ENCODE data around the gene TPD52L1. TPM values are rescaled to one million over a fixed set of nuclear protein-coding genes. Genes with fewer than 3 reads are reported as not detected.

TPD52L1 gene
- total and polyA plus RNA-seq, 2 experiments from 2014 or later: 22.8 to 24.0 TPM

- peaks cover 9% of the 10 kb centered on the region; the same call in 1 of the 2 replicates for H3K4me1 ChIP-seq (ENCODE audit: insufficient read depth)
- 0 out of 2 replicates have a peak overlapping the region, but pooled peaks have one; percentile 98 for H2AFZ ChIP-seq
- peaks cover 32% of the 10 kb centered on the region for H3K27me3 ChIP-seq (ENCODE audit: insufficient read depth)
- no peak overlapping the region for H3K27ac ChIP-seq (ENCODE audit: low read depth)
- no peaks in the 10 kb centered on the region for H3F3A ChIP-seq (replicated peaks; ENCODE audit: low read depth)
- no peak for TF ChIP-seq CREB1 (CRISPR knock-in tag; IDR thresholded peaks at IDR 0.05; ENCODE audit: low read depth)
- no peak for DNase-seq (ENCODE audit: low spot score)
- no peaks in the 10 kb centered on the region for H3K79me2 ChIP-seq (replicated peaks; ENCODE audit: insufficient read depth)
- Mint-ChIP-seq H3K27ac (no peak overlapping the region), H3K4me1 (peaks cover 14% of the 10 kb centered on the region; the same call in 1 of the 3 replicates), H3K36me3 (ENCODE audit: low read depth) (no peaks in the 10 kb centered on the region; the same call in 2 of the 3 replicates), H3K27me3 (ENCODE audit: insufficient read depth, low read depth, poor library complexity) (peaks cover 17% of the 10 kb centered on the region), H3K9me3 (no peaks in the 10 kb centered on the region), H3K4me3 (peak overlapping the region; percentile 83; the same call in 2 of the 3 replicates)
- H3K9me2 ChIP-seq (ENCODE audit: insufficient read depth): 0 out of 2 replicates have a peak, but pooled peaks cover 4% of the 10 kb centered on the region
- no peaks in the 10 kb centered on the region for H4K20me1 ChIP-seq (replicated peaks; ENCODE audit: insufficient read depth)
- H3K4me2 ChIP-seq: 0 out of 2 replicates have a peak overlapping the region, but pooled peaks have one; percentile 84
- no peaks in the 10 kb centered on the region for H3K36me3 ChIP-seq (ENCODE audit: insufficient read depth)
- H3K4me3 ChIP-seq: peak overlapping the region; percentile 75; the same call in 1 of the 2 replicates
- no peak for ATAC-seq
These were observed 1.8 kb downstream of the TPD52L1 start for GRCh38 chr6:125155344-125155743.

GRCh38 chr6:125156496-125156895, 2.9 kb downstream of the TPD52L1 start:
- no peaks in the 10 kb centered on the region for H3F3A ChIP-seq (replicated peaks; ENCODE audit: low read depth)
- H3K9me2 ChIP-seq (ENCODE audit: insufficient read depth): 0 out of 2 replicates have a peak, but pooled peaks cover 4% of the 10 kb centered on the region
- no peak overlapping the region for H3K4me2 ChIP-seq
- Mint-ChIP-seq H3K4me1 (peaks cover 14% of the 10 kb centered on the region; the same call in 1 of the 3 replicates), H3K36me3 (ENCODE audit: low read depth) (no peaks in the 10 kb centered on the region; the same call in 2 of the 3 replicates), H3K4me3 (no peak overlapping the region), H3K27ac (no peak overlapping the region), H3K27me3 (ENCODE audit: insufficient read depth, low read depth, poor library complexity) (peaks cover 17% of the 10 kb centered on the region), H3K9me3 (no peaks in the 10 kb centered on the region)
- DNase-seq (ENCODE audit: low spot score) (no peak), ATAC-seq (no peak)
- no peaks in the 10 kb centered on the region for H4K20me1 ChIP-seq (replicated peaks; ENCODE audit: insufficient read depth)
- no peak overlapping the region for H3K4me3 ChIP-seq
- H3K27ac ChIP-seq (ENCODE audit: low read depth): no peak overlapping the region
- H3K4me1 ChIP-seq (ENCODE audit: insufficient read depth): peaks cover 9% of the 10 kb centered on the region; the same call in 1 of the 2 replicates
- no peaks in the 10 kb centered on the region for H3K36me3 ChIP-seq (ENCODE audit: insufficient read depth)
- H3K27me3 ChIP-seq (ENCODE audit: insufficient read depth): peaks cover 32% of the 10 kb centered on the region
- no peak overlapping the region for H2AFZ ChIP-seq
- H3K79me2 ChIP-seq (replicated peaks; ENCODE audit: insufficient read depth): no peaks in the 10 kb centered on the region
- TF ChIP-seq ZNF331 (CRISPR knock-in tag; IDR thresholded peaks at IDR 0.05; ENCODE audit: low read depth) (no peak), CREB1 (CRISPR knock-in tag; IDR thresholded peaks at IDR 0.05; ENCODE audit: low read depth) (no peak), NANOG (IDR thresholded peaks at IDR 0.05; ENCODE audit: borderline replicate concordance) (no peak), ZNF462 (CRISPR knock-in tag; IDR thresholded peaks at IDR 0.05) (no peak), JUNB (IDR thresholded peaks at IDR 0.05; ENCODE audit: unreplicated experiment) (no peak), EZH2phosphoT487 (IDR thresholded peaks at IDR 0.05; ENCODE audit: unreplicated experiment) (no peak), ZNF114 (CRISPR knock-in tag; IDR thresholded peaks at IDR 0.05) (no peak), EZH2 (IDR thresholded peaks at IDR 0.05; ENCODE audit: low read depth, unreplicated experiment) (no peak), ETS1 (IDR thresholded peaks at IDR 0.05) (no peak), POLR2AphosphoS5 (IDR thresholded peaks at IDR 0.05; ENCODE audit: low read depth) (no peak), CTCF (conservative IDR thresholded peaks at IDR 0.05; ENCODE audit: low read depth in 2 of 2) (no peak), STAT1 (IDR thresholded peaks at IDR 0.05; ENCODE audit: unreplicated experiment) (no peak)

Measured in GM23338 (cell line).